HepG2 (cell line): ENCODE results near the gene NEMP2. TPM values are rescaled to one million over a fixed set of nuclear protein-coding genes. Genes with fewer than 3 reads are reported as not detected.
A peak's percentile ranks its signal among the peaks of the same experiment; 100 is the strongest.

Experiments used
- ATAC-seq: fragments of 200-7000 bp; cut with Tn5 transposase; 3 replicates; pipeline ENCODE4 v1.9.1; 2020; ENCODE audit warnings: mild to moderate bottlenecking, moderate library complexity
- BruUV-seq: library from RNA; stranded (reverse); fragments of 400-500 nt; replicated peaks from 2 replicates; lab custom pipeline; 2021; lab: Mats Ljungman, UMichigan
- CTCF ChIA-PET: fragments of 300-600 bp; formaldehyde crosslinking; extraction: SDS; loops from one replicate; lab custom pipeline; 2021; ENCODE audit warnings: low total read pairs, inconsistent platforms, low intra/inter-chr PET ratio; lab: Yijun Ruan, JAX
- POLR2A ChIA-PET: fragments of 350-600 bp; sonication (Branson Sonifier 250); formaldehyde crosslinking; loops from one replicate; lab custom pipeline; 2020; ENCODE audit warnings: antibody characterized with exemption, inconsistent platforms; lab: Yijun Ruan, JAX
- DNase-seq: peaks from one replicate; pipeline ENCODE4 v3.0.0-alpha.2; 2015; ENCODE audit warnings: low spot score
- FAIRE-seq: peaks from 3 replicates; lab custom pipeline; 2011; peaks lifted over from hg19 to GRCh38; lab: Jason Lieb, UNC
- H2AFZ ChIP-seq: one replicate; pipeline ENCODE4 v1.6.1; 2011; ENCODE audit warnings: low read length, inconsistent platforms
- H3K27ac ChIP-seq: fragments of 300-600 bp; 3 replicates; pipeline ENCODE4 v1.8.0; 2011; ENCODE audit warnings: mixed run types, mild to moderate bottlenecking, mixed read lengths, low read length, inconsistent platforms; ENCODE audit not compliant: insufficient read depth; ENCODE audit errors: extremely low read length
- H3K27me3 ChIP-seq, 2 experiments: fragments of 200-600 bp in 1 of 2; 2 replicates in 1 of 2; 3 replicates in 1 of 2; pipeline versions ENCODE4 v1.6.0 to v1.8.0; 2011; ENCODE audit warnings: low read length in 2 of 2, mild to moderate bottlenecking in 2 of 2, moderate library complexity in 2 of 2, inconsistent platforms in 1 of 2; ENCODE audit not compliant: insufficient read depth in 2 of 2, control insufficient read depth in 1 of 2
- H3K36me3 ChIP-seq, 2 experiments: fragments of 200-600 bp in 1 of 2; replicated peaks in 1 of 2; 2 replicates in 1 of 2; 3 replicates in 1 of 2; pipeline versions ENCODE4 v1.5.1 to v1.8.0; 2011; ENCODE audit warnings: low read length in 2 of 2, inconsistent platforms in 1 of 2; ENCODE audit not compliant: insufficient read depth in 2 of 2, control insufficient read depth in 1 of 2
- H3K4me1 ChIP-seq: 2 replicates; pipeline ENCODE4 v1.5.1; 2012; ENCODE audit warnings: low read length, inconsistent platforms; ENCODE audit not compliant: insufficient read depth
- H3K4me2 ChIP-seq: 2 replicates; pipeline ENCODE4 v1.6.0; 2011; ENCODE audit warnings: low read depth, low read length, inconsistent platforms
- H3K4me3 ChIP-seq, 3 experiments: fragments of 200-600 bp in 1 of 3; sonication (generic), shearing (Covaris generic) in 1 of 3; replicated peaks in 1 of 3; 2 replicates each; pipeline ENCODE4 v1.5.1; 2011 to 2016; ENCODE audit warnings: low read length in 3 of 3, inconsistent platforms in 2 of 3, low read depth in 2 of 3, mild to moderate bottlenecking in 2 of 3, control low read depth in 1 of 3, mixed read lengths in 1 of 3; ENCODE audit not compliant: insufficient read depth in 1 of 3
- H3K79me2 ChIP-seq: one replicate; pipeline ENCODE4 v1.6.1; 2011; ENCODE audit warnings: low read length, inconsistent platforms; ENCODE audit not compliant: insufficient read depth
- H3K9ac ChIP-seq: 2 replicates; pipeline ENCODE4 v1.6.0; 2011; ENCODE audit warnings: mild to moderate bottlenecking, low read depth, low read length, inconsistent platforms; ENCODE audit not compliant: insufficient read depth
- H3K9me3 ChIP-seq: 2 replicates; pipeline ENCODE4 v1.5.1; 2012; ENCODE audit warnings: mild to moderate bottlenecking, low read length
- H4K20me1 ChIP-seq: 2 replicates; pipeline ENCODE4 v1.6.0; 2011; ENCODE audit warnings: inconsistent platforms, mild to moderate bottlenecking, low read length, moderate library complexity; ENCODE audit not compliant: insufficient read depth
- BCL6 ChIP-seq: IDR thresholded peaks from 2 replicates; pipeline ENCODE4 v1.6.1; 2016; ENCODE audit warnings: missing genetic modification reagents, missing compliant biosample characterization
- BRCA1 ChIP-seq: sonication (generic); formaldehyde crosslinking; IDR thresholded peaks from 2 replicates; pipeline ENCODE4 v1.4.0; 2020; ENCODE audit warnings: missing genetic modification reagents
- CENPX ChIP-seq: sonication (generic); formaldehyde crosslinking; IDR thresholded peaks from 2 replicates; pipeline ENCODE4 v1.9.0; 2021; ENCODE audit warnings: mild to moderate bottlenecking, missing genetic modification reagents, moderate library complexity
- CREBL2 ChIP-seq: sonication (generic); formaldehyde crosslinking; IDR thresholded peaks from 2 replicates; pipeline ENCODE4 v1.8.1; 2023; ENCODE audit warnings: missing genetic modification reagents, mild to moderate bottlenecking, borderline replicate concordance
- DMTF1 ChIP-seq: sonication (generic); formaldehyde crosslinking; IDR thresholded peaks from 2 replicates; pipeline ENCODE4 v1.4.0; 2020; ENCODE audit warnings: mild to moderate bottlenecking, missing genetic modification reagents
- FOXO1 ChIP-seq: sonication (generic); formaldehyde crosslinking; IDR thresholded peaks from 2 replicates; pipeline ENCODE4 v1.4.0; 2020; ENCODE audit warnings: missing genetic modification reagents
- GABPA ChIP-seq, 2 experiments: IDR thresholded peaks; 2 replicates each; pipeline ENCODE4 v1.6.1; 2011 to 2016; ENCODE audit warnings: low read depth in 2 of 2, low read length in 1 of 2, missing biosample characterization in 1 of 2, missing genetic modification characterization in 1 of 2
- GMEB1 ChIP-seq: sonication (generic); formaldehyde crosslinking; IDR thresholded peaks from 2 replicates; pipeline ENCODE4 v1.5.1; 2020; ENCODE audit warnings: missing genetic modification reagents, mild to moderate bottlenecking, borderline replicate concordance
- GTF3A ChIP-seq: sonication (generic); formaldehyde crosslinking; conservative IDR thresholded peaks from 2 replicates; pipeline ENCODE4 v1.4.0; 2020; ENCODE audit warnings: mild to moderate bottlenecking, missing genetic modification reagents
- NR2C2 ChIP-seq: sonication (generic); formaldehyde crosslinking; IDR thresholded peaks from 2 replicates; pipeline ENCODE4 v1.4.0; 2020; ENCODE audit warnings: missing genetic modification reagents, mild to moderate bottlenecking, moderate library complexity, borderline replicate concordance
- RELA ChIP-seq: sonication (generic); formaldehyde crosslinking; IDR thresholded peaks from 2 replicates; pipeline ENCODE4 v1.4.0; 2020; ENCODE audit warnings: missing genetic modification reagents
- REPIN1 ChIP-seq: sonication (generic); formaldehyde crosslinking; IDR thresholded peaks from 2 replicates; pipeline ENCODE4 v1.8.0; 2022; ENCODE audit warnings: missing genetic modification reagents, low read depth, mild to moderate bottlenecking, borderline replicate concordance
- RFXAP ChIP-seq: sonication (generic); formaldehyde crosslinking; IDR thresholded peaks from 2 replicates; pipeline ENCODE4 v1.4.0; 2020; ENCODE audit warnings: missing genetic modification reagents, borderline replicate concordance
- XBP1 ChIP-seq: sonication (generic); formaldehyde crosslinking; IDR thresholded peaks from 2 replicates; pipeline ENCODE4 v1.5.0; 2020; ENCODE audit warnings: missing genetic modification reagents
- ZNF331 ChIP-seq: sonication (generic); formaldehyde crosslinking; IDR thresholded peaks from 2 replicates; pipeline ENCODE4 v1.4.0; 2020; ENCODE audit warnings: missing genetic modification reagents
- ZNF577 ChIP-seq: sonication (generic); formaldehyde crosslinking; IDR thresholded peaks from 2 replicates; pipeline ENCODE4 v1.4.0; 2020; ENCODE audit warnings: mild to moderate bottlenecking, low read depth, missing genetic modification reagents, borderline replicate concordance
- ZNF703 ChIP-seq: sonication (generic); formaldehyde crosslinking; IDR thresholded peaks from 2 replicates; pipeline ENCODE4 v1.5.1; 2020; ENCODE audit warnings: missing genetic modification reagents, mild to moderate bottlenecking, moderate library complexity, borderline replicate concordance
- ZNF709 ChIP-seq: sonication (generic); formaldehyde crosslinking; IDR thresholded peaks from 2 replicates; pipeline ENCODE4 v1.5.0; 2020; ENCODE audit warnings: mild to moderate bottlenecking, missing genetic modification reagents
- ZNF776 ChIP-seq: sonication (generic); formaldehyde crosslinking; IDR thresholded peaks from 2 replicates; pipeline ENCODE4 v1.4.0; 2020; ENCODE audit warnings: mild to moderate bottlenecking, missing genetic modification reagents
- WGBS: methylation state at CpG from one replicate; pipeline ENCODE4 v1.1.6; 2017; ENCODE audit warnings: low lambda C conversion rate; 5-methylcytosine and 5-hydroxymethylcytosine counted together
- in situ Hi-C: cut with HindIII; loops from 2 replicates; pipeline ENCODE4 v1.10.0; 2017; ENCODE audit warnings: low pct_unique_long_range_greater_than_20kb; ENCODE audit not compliant: extremely low pct_ligation_motif_present
- intact Hi-C: fragments of 100-400 bp; cut with micrococcal nuclease; formaldehyde crosslinking; loops from one replicate; pipeline ENCODE4 v1.10.0; 2022; ENCODE audit not compliant: unreplicated experiment
- polyA plus RNA-seq, 8 experiments: library from polyadenylated mRNA; depleted of rRNA in 3 of 8; stranded (reverse) in 7 of 8; unstranded in 1 of 8; fragments of >200 nt; fragmentation: Illumina TruSeq in 4 of 8; extraction: Trizol in 4 of 8; gene quantifications; 2 replicates each; pipeline versions ENCODE4 v1.2.1 to v1.2.3, GENCODE V29; 2011 to 2016; ENCODE audit warnings: low read depth in 4 of 8, missing spikeins in 1 of 8, mixed read lengths in 1 of 8; ENCODE audit not compliant: insufficient read depth in 1 of 8
- total RNA-seq, 5 experiments: library from RNA; depleted of rRNA; stranded (reverse); fragments of >200 nt; fragmentation: Illumina TruSeq; extraction: Trizol; gene quantifications; 2 replicates each; pipeline ENCODE4 v1.2.3, GENCODE V29; 2016; ENCODE audit warnings: low read depth in 1 of 5

The NEMP2 gene
- total and polyA plus RNA-seq, 2 of the 13 experiments (the other 11 are each of a cell fraction or from before 2014, with no cell fraction given) = 2.4 to 9.8 TPM

GRCh38 chr2:190562121-190562520, 27.6 kb upstream of the NEMP2 start:
- Histone ChIP-seq H3K4me2 (no peak overlapping the region), H3K4me1 (no peaks in the 10 kb centered on the region), H3K27me3 (no peaks in the 10 kb centered on the region), H3K4me3 (no peak overlapping the region), H3K9ac (no peak overlapping the region), H3K9me3 (peaks cover 1% of the 10 kb centered on the region), H3K27ac (no peak overlapping the region), H2AFZ (no peak overlapping the region), H3K79me2 (no peaks in the 10 kb centered on the region), H3K36me3 (no peaks in the 10 kb centered on the region), H4K20me1 (no peaks in the 10 kb centered on the region)
- ChIA-PET CTCF (no interaction called here), POLR2A (no interaction called here)
- 0% methylated on average over 2 of the region's 2 CpGs for WGBS
- BruUV-seq = no TSS peak
- FAIRE-seq (no peak), DNase-seq (no peak), ATAC-seq (peak; percentile 37; the same call in 1 of the 3 replicates)
- in situ Hi-C loops = no loop called here
- intact Hi-C loops = no loop called here
- TF ChIP-seq ZNF331 (CRISPR knock-in tag) (no peak), ZNF776 (CRISPR knock-in tag) (no peak), DMTF1 (CRISPR knock-in tag) (no peak), ZNF709 (CRISPR knock-in tag) (no peak), NR2C2 (CRISPR knock-in tag) (no peak), CENPX (CRISPR knock-in tag) (no peak), RELA (CRISPR knock-in tag) (no peak), RFXAP (CRISPR knock-in tag) (no peak), GMEB1 (CRISPR knock-in tag) (no peak), CREBL2 (CRISPR knock-in tag) (no peak), GTF3A (CRISPR knock-in tag) (no peak), ZNF577 (CRISPR knock-in tag) (no peak), FOXO1 (no peak), REPIN1 (no peak), XBP1 (CRISPR knock-in tag) (no peak), GABPA (IDR thresholded peaks at IDR 0.05; ENCODE audit: low read depth, low read length) (no peak), GABPA (CRISPR knock-in tag; IDR thresholded peaks at IDR 0.05; ENCODE audit: low read depth) (no peak), BCL6 (CRISPR knock-in tag) (no peak), ZNF703 (CRISPR knock-in tag) (no peak), BRCA1 (CRISPR knock-in tag) (no peak)
